Nephron (organoid): ENCODE results near the gene KRT74.
"Not testable (repeated sequence)": the region's sequence is repeated elsewhere in the genome, so short reads cannot be mapped to it uniquely, and the experiment has no call there.

Experiments used
- H3K27ac Mint-ChIP-seq, 3 experiments: 2 replicates each; pipeline ENCODE4 v1.8.0; 2020; ENCODE audit warnings: mixed read lengths in 3 of 3, mild to moderate bottlenecking in 2 of 3, moderate library complexity in 1 of 3
- H3K27me3 Mint-ChIP-seq: 2 replicates; pipeline ENCODE4 v1.8.0; 2021; ENCODE audit warnings: low read depth, mild to moderate bottlenecking, moderate library complexity, mixed read lengths
- H3K36me3 Mint-ChIP-seq: 2 replicates; pipeline ENCODE4 v1.8.0; 2020; ENCODE audit warnings: low read depth, mixed read lengths
- H3K4me1 Mint-ChIP-seq: 2 replicates; pipeline ENCODE4 v1.8.0; 2020; ENCODE audit warnings: mixed read lengths
- H3K4me3 Mint-ChIP-seq, 3 experiments: 2 replicates each; pipeline ENCODE4 v1.8.0; 2020; ENCODE audit warnings: mild to moderate bottlenecking in 3 of 3, mixed read lengths in 3 of 3, moderate library complexity in 2 of 3
- H3K9me3 Mint-ChIP-seq: 2 replicates; pipeline ENCODE4 v1.8.0; 2020; ENCODE audit warnings: mixed read lengths
- CTCF ChIP-seq, 3 experiments: fragments of 200-600 bp; sonication (generic); IDR thresholded peaks; one replicate each; pipeline ENCODE4 v1.5.0; 2021; ENCODE audit warnings: antibody characterized with exemption in 3 of 3; ENCODE audit not compliant: unreplicated experiment in 3 of 3

The KRT74 gene

DNA sequence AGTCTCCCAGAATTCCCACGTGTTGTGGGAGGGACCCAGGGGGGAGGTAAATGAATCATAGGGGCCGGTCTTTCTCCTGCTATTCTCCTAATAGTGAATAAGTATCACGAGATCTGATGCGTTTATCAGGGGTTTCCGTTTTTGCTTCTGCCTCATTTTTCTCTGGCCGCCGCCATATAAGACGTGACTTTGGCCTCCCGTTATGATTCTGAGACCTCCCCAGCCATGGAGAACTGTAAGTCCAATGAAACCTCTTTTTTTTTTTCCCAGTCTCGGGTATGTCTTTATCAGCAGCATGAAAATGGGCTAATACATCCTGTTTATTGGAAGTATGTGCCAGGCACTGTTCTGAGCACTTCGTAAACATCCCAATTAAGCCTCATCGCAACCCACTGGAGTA lies 26.8 kb upstream of the KRT74 start:
- H3K27ac Mint-ChIP-seq, result no peak overlapping the region
- peaks cover 45% of the 10 kb centered on the region for H3K27me3 Mint-ChIP-seq
- TF ChIP-seq CTCF (IDR thresholded peaks at IDR 0.05; ENCODE audit: unreplicated experiment in 3 of 3), result no peak
- no peaks in the 10 kb centered on the region for H3K4me1 Mint-ChIP-seq
- H3K36me3 Mint-ChIP-seq, result no peaks in the 10 kb centered on the region
- H3K9me3 Mint-ChIP-seq, result no peaks in the 10 kb centered on the region
- H3K4me3 Mint-ChIP-seq, result no peak overlapping the region

- no peak for TF ChIP-seq CTCF (IDR thresholded peaks at IDR 0.05; ENCODE audit: unreplicated experiment in 3 of 3)
- Mint-ChIP-seq H3K27me3 (peaks cover 45% of the 10 kb centered on the region), H3K9me3 (no peaks in the 10 kb centered on the region), H3K27ac (no peak overlapping the region), H3K4me3 (no peak overlapping the region), H3K36me3 (no peaks in the 10 kb centered on the region), H3K4me1 (no peaks in the 10 kb centered on the region)
Observed at GRCh38 chr12:52600071-52600470, 26.4 kb upstream of the KRT74 start.

DNA sequence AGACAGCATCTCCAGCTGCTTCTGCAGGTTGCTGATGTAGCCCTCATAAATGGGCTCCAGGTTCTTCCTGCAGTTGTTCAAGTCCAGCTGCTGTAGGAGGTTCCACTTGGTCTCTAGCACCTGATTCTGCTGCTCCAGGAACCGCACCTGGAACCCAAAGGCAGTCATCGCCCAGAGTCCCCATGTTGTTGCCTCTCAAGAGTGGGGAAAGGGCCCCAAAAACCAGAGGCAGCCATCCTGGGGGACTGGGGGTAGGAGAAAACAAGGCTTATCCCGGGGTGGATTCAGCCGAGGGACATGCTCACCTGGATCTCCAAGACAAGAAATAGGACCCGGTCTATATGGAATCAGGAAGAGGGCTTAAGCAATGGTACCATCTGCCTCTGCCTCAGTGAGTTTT lies 25.3 kb upstream of the KRT74 start:
- no peak overlapping the region for H3K27ac Mint-ChIP-seq
- peaks cover 41% of the 10 kb centered on the region for H3K27me3 Mint-ChIP-seq
- no peaks in the 10 kb centered on the region for H3K4me1 Mint-ChIP-seq
- H3K4me3 Mint-ChIP-seq, result no peak overlapping the region
- no peak for TF ChIP-seq CTCF (IDR thresholded peaks at IDR 0.05; ENCODE audit: unreplicated experiment in 3 of 3)
- H3K36me3 Mint-ChIP-seq, result no peaks in the 10 kb centered on the region
- no peaks in the 10 kb centered on the region for H3K9me3 Mint-ChIP-seq

DNA sequence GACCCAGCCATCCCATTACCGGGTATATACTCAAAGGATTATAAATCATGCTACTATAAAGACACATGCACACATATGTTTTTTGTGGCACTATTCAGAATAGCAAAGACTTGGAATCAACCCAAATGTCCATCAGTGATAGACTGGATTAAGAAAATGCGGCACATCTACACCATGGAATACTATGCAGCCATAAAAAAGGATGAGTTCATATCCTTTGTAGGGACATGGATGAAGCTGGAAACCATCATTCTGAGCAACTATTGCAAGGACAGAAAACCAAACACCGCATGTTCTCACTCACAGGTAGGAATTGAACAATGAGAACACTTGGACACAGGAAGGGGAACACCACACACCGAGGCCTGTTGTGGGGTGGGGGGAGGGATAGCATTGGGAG lies 20.6 kb upstream of the KRT74 start:
- not testable (repeated sequence) for H3K27ac Mint-ChIP-seq, H3K36me3 Mint-ChIP-seq, H3K9me3 Mint-ChIP-seq, H3K4me3 Mint-ChIP-seq, H3K4me1 Mint-ChIP-seq
- peaks cover 41% of the 10 kb centered on the region for H3K27me3 Mint-ChIP-seq

DNA sequence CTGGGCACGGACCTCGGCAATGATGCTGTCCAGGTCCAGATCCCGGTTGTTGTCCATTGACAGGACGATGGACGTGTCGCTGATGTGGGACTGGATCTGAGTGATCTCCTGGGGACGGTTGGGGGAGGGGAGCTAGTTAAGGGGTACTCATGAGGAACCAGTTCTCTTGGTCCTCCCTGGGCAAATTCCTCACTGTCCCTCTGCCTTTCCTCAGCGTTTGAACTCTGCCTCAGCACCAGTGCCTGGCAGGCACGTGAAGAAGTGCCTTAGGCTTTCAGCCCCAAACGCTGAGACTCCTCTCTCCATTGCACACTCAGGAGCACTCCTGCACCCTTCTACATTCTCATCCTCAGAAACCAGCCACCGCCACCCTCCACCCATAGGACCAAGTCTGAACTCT lies 17.9 kb upstream of the KRT74 start:
- Mint-ChIP-seq H3K27me3 (peaks cover 38% of the 10 kb centered on the region), H3K27ac (no peak overlapping the region), H3K9me3 (no peaks in the 10 kb centered on the region), H3K4me3 (no peak overlapping the region), H3K36me3 (no peaks in the 10 kb centered on the region), H3K4me1 (no peaks in the 10 kb centered on the region)
- TF ChIP-seq CTCF (IDR thresholded peaks at IDR 0.05; ENCODE audit: unreplicated experiment in 3 of 3), result no peak

- no peak for TF ChIP-seq CTCF (IDR thresholded peaks at IDR 0.05; ENCODE audit: unreplicated experiment in 3 of 3)
- Mint-ChIP-seq H3K27ac (no peak overlapping the region), H3K9me3 (no peaks in the 10 kb centered on the region), H3K4me1 (no peaks in the 10 kb centered on the region), H3K36me3 (no peaks in the 10 kb centered on the region), H3K27me3 (peaks cover 31% of the 10 kb centered on the region), H3K4me3 (no peak overlapping the region)
Observed at GRCh38 chr12:52590021-52590420, 16.4 kb upstream of the KRT74 start.

DNA sequence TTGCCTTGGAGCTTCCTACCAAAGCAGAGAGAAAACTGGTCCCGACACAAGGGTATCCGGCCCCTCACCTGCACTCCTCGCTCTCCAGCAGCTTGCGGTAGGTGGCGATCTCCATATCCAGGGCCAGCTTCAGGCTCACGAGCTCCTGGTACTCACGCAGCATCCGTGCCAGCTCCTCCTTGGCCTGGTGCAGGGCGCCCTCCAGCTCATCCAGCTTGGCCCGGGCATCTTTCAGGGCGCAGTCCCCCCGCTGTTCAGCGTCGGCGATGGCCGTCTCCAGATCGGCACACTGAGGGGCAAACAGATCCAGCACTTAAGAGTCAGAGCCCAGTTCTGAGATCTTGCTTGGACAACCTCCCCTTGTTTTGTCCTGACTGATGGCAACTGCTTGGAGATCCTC lies 13.9 kb upstream of the KRT74 start:
- Mint-ChIP-seq H3K4me1 (no peaks in the 10 kb centered on the region), H3K36me3 (no peaks in the 10 kb centered on the region), H3K27me3 (peaks cover 27% of the 10 kb centered on the region), H3K9me3 (no peaks in the 10 kb centered on the region), H3K4me3 (no peak overlapping the region), H3K27ac (no peak overlapping the region)
- TF ChIP-seq CTCF (IDR thresholded peaks at IDR 0.05; ENCODE audit: unreplicated experiment in 3 of 3), result no peak
